ENCODE data around the gene KRT81.

KRT81 gene

DNA sequence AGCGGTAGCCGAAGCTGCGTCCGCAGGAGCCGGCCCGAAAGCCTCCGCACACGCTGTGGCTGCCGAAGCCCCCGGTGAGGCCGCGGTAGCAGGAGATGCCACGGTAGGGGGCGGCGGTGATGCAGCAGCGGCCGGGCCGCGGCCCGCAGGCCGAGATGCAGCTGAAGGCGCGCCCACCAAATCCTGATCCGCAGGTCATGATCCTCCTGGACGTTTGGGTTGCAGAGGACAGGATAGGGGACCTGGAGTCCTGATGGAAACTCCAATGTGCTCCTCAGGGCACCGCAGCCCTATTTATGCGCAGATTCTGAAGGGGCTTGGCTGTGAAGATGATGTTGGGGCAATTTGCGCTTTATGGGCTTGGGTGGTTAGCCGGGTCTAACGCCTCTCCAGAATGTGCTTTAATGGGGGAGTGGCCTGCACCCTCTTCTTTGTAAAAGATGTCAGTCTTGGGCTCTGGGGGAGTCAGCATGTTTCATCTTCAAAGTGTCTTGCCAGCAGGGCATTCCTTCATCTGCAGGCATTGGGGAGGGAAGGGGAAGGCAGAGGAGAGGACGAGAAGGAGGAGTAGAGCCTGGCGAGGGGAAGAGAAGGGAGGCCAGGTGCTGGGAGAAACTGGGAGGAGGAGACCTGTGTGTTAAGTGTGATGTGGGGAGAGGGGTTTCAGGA lies at the start of gene KRT81:
TSS of gene KRT81 (minus strand) at position 268 of the 669 bp plus-strand sequence. CDS start at position 199, 69 bp downstream.
- DNase-seq, result no peak

DNA sequence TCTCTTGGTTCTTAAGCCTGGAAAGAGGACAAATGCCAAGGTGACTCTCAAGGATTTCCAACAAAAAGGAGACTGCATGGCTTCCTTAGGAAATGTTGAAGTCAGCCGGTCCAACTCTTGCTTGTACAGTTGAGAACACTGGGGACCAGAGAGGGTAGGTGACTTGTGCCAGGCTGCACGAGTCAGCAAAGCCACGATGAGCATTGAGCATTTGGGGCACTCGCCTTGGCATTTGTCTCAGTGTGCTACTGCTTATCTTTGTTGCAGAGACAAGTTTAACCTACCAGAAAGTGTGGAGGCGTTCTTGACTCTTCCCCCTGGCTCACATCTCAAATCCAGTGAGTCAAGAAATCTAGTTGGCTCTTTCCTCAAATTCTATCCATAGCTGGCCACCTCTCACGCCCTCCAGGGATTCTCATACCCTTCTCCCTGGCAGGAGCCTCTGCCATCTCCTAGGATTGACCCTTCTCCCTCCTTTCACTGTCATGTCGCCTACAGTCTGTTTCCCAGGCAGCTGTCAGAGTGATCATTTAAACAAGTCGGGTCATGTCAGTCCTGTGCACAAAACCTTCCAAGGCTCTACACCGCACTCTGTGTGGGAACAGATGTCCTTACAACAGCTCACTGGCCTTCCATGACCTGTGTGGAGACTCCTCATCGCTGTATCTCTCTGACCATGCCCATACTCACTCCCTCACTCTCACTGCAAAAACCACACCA lies 47.1 kb upstream of the KRT81 start:
- DNase-seq, result no peak

DNA sequence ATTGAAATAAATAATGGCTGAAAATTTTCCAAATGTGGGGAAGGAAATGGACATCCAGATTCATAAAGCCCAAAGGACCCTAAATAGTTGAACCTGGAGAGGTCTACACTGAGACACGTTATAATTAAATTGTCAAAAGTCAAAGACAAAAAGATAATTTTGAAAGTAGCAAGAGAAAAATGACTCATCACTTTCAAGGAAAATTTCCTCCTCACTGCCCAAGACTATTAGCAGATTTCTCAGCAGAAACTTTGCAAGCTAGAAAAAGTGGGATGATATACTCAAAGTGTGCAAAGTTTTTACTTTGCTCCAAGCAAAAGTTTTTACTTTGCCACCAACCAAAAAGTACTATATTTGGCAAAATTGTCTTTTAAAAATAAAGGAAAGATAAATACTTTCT lies 45.7 kb upstream of the KRT81 start:
- no peak for DNase-seq

DNA sequence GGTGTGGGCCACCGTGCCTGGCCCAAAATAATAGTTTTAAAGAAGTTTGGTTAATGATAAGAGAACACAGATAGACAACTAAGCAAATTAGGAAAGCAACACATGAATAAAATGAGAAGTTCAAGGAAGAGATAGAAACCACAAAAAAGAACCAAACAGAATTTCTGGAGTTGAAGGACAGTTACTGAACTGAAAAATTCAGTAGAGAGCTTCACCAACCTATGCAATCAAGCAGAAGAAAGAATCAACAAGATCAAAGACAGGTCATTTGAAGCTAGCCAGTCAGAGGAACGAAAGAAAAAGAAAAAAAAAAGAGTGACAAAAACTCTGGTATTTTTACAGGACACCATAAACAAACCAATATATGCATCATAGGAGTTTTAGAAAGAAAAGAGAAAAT lies 45.3 kb upstream of the KRT81 start:
- DNase-seq, result no peak

DNA sequence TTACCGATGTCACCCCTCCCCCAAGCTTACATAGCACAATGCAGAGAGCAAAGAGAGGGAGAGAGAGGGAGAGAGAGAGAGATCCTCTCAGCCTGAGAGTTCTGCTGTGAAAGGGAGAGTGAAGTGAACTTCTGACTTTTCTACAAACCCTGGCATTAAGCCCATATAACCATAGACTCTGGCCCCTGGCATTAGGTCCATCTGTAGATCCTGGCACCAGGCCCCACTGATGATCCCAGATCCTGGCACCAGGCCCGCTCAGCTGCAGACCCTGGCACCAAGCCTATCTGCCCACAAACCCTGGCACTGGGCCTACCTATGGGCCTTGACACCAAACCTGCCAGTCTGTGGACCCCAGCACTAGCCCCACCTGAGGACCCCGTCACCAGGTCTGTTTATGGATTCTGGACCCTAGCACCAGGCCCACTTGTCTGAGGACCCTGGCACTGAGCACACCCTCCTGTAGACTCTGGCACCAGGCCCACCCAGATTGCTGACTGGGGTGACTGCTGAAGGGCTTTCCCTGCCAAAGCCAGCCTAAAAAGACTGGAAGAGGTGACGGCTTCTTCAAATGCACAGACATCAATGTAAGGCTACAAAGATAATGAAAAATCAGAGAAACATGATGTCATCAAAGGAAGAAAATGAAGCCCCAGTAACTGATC lies 44.4 kb upstream of the KRT81 start:
- no peak for DNase-seq

DNA sequence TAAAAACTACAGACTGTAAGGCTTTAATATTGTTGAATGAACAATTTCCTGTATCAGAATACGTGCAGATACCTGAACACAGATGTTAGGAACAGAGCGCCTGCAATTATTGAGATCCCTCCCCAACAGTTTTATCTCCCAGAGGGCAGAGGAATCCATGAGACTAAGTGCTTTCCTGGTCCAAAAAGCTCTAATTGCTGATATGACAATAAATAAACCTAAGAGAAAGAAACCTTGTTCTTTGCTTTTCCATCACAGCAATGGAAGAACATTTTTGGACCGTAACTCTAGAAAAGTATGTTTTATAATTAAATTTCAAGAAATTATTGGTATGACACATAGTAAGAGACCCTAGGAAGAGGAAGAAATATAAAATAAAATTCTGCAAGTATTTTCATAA lies 42.9 kb upstream of the KRT81 start:
- no peak for DNase-seq

DNA sequence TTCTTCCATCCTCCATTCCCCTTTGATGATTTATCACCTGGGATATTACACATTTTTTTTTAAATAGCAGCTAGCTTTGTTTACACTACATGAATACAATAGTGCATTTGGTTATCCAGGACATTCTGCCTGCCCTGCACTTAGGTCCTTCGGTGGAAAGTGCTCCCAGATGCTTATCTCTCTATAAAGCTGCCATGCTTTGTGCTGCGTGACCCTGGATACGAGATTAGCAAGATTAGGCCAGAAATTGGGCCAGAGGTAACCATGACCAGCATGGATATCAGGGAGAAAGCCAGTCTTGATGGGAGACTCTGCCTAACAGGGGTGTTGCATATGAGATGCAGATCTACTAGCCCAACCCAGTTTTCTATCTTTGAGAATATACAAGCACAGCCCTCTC lies 42.0 kb upstream of the KRT81 start:
- no peak for DNase-seq

DNA sequence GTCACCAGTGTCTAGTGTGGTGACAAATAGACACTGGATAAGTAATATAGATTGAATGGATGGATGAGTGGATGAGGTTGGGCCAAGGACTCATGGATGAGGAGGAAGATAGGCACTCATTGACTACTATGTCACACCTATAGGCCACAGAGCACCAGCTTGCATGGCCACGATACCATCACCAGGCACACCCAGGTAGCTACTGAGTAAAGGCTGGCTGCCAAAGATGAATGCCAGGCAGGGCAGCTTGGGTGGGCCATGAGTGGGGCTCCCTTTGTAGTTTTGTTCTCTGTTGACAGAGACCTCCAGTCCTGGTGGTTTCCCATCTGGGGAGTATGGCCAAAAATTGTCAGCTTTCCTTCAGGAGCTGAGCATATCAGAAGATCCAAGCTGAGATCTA lies 41.0 kb upstream of the KRT81 start:
- DNase-seq, result no peak

DNA sequence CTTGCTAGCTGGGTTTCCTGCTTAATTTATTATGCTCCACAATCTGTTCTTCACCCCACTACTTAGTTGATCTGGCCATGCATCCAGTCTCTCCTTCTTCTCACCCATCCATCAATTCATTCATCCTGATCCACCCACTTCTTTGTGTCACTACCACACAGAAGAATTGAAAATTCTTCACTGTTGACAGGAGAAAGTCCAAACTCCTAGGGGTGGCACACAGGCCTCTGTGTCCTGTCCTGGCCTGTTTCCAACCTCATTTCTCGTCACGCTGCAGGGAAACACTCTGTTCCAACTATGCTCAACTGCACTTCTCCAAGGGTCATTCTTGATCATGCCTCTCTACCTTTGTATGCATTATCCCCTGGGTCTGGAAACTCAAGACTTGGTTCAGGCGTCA lies 40.5 kb upstream of the KRT81 start:
- no peak for DNase-seq

DNA sequence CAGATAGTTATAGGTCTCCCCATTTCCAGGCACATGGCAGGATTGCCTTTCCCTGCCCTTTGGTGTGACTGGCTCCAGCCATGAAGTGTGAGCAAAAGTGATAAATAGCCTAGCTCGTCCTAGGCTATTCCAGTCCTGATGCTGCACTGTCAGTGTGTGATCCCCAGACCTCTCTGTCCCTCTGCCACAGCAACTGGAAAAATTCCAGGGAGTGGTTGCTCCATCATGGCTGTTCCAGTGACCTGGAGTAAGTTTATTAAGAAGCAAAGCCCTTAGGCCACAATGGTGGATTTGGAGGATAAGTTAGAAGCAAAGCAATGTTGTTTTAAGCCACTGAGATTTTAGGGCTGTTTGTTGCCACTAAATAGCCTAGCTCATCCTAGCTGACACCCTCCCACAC lies 39.7 kb upstream of the KRT81 start:
- no peak for DNase-seq

DNA sequence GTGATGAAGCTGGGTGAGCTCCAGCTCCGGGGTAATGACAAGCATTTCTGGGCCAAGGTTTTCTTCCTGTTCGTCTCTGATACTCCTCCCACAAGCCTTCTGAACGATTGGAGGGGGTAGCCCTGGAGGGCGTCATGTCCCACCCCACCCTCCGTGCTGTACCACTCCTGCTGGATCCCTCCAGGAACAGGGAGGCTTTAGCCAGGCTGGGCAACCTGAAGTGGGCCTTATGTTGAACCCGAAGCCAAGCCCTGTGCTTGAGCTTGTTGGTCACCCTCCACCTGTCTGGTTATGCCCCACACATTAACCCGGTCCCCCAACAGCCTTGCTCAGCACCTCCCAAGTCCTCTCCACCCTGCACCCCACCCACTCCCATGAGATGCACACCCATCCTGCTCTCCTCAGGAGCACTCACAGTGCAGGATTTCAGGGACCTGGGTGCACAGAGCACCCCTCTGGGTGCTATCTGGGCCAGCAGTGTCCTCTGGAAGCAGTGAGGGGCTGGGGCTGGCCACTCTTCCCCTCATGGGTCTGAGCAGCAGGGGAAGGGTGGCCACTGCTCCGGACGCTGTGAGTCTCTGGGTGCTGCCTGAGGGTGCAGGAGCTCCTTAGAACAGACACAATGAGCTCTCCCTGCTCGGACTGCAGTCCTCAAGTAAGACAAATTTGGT lies 36.6 kb upstream of the KRT81 start:
- DNase-seq, result no peak

DNA sequence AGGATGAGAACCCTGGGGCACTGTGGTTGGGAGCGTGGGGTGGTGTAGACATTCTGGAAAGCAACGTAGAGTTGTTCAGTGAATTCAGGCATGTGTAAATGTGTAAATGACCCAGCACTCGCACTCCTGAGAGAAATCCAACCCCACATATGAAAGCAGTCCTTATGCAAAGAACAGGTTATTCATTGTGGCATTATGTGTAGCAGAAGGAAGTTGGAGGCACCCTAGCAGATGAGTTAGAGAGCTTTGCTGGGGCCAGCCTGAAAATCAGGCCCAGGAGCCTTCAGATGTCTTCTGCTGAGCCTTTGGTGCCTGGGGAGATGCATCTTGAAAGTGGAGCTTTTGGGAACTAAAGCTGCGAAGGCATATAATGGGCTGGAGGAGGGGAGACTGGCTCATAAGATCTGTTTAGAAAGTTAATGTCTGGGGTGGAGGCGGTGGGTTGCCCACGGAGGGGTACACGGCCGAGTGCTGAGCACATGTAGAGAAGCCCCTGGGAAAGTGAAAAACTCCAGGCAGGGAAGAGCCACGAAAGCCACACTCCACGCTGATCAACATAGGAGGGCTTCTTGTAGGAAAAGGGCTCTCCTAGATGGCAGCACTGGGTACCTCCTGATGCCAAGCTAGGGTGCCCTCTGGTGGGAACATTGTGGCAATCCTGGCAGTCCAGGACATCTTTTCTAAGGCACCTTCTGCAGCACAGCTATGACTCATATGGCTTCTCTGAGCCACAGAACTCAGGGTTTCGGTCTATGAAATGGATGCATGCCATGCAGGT lies 35.9 kb upstream of the KRT81 start:
- peak; percentile 71 for DNase-seq

DNA sequence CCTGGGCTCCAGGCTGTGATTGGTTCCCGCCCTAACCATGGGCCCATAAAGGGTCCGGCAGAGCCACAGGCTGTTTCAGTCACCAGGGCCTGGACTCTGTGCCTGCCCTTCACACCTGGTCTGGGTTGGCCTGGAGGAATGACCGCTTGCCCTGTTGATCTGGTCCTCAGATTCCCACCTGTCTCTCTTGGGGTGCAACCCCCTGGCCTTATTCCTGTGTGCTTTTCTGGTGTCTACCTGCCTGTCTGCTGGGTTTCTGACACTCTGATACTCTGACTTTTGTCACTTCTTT lies 32.8 kb upstream of the KRT81 start:
- no peak for DNase-seq

DNA sequence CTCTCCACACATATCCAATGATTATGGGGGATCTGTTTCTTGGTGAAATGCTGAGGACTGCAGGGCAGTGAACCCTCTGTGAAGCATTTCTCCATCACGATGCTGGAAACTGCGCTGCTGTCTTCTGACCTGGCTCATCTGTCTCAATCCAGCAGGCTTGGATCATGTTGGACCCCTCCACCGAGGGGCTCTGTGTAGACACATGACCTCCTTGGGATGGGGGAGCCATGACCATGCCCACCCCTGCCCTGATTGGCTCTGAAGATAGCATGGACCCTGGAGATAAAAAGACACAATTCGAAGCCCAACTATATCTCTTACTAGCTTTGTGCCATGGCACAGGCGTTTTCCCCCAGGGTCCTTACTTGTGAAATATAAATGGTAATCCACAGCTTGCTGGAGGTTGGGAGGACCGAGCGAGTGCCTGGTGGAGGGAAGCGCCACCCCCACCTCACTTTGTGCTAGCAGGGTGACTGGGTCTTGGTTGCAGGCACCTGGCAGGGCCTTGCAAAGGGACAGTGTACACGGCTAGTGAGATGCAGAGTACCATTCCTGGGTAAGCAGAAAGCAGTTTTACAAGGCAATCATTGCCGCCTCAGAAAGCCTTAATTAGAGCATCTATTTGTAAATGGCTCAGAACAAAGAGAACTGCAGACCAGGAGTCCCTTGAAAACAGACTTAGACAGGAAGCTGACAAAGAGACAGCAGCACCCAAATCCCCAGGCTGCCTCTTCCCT lies 32.2 kb upstream of the KRT81 start:
- no peak for DNase-seq

DNA sequence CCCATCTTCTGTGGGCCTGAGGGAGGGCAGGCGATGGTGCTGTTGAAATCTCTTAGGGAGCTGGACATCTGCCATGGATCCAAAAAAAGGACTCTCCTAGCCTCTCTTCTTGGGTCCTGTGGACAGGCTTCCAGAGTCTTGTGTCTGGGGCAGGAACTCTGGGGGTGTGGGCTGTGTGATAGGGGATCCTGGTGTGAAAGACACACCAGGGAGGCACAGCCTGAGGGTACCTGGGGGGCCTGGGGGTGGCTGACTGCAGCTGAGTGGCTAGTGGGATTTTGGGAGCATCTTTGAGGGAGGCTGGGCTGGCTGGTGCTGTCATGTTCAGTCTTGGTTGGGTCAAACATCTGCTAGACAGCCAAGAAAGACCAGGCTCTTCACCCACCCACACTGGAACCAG lies 31.7 kb upstream of the KRT81 start:
- DNase-seq, result no peak

DNA sequence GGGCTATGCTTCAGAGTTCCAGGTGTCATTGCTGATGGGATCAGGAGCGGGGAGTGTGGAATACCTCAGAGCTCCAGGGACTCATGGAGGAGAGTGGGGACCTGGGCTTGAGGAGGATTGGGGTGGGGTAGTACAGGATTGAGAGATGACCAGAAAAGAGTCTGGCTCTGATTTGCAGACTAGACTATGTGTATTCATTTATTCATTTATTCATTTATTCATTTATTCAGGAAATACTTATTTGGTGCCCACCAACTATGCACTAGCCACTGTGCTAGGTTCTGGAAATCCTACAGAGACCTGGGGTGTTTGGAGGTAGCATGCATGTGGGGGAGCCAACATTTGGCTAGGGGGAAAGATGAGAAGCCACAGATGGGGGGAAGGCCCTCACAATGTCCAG lies 30.7 kb upstream of the KRT81 start:
- DNase-seq, result no peak

DNA sequence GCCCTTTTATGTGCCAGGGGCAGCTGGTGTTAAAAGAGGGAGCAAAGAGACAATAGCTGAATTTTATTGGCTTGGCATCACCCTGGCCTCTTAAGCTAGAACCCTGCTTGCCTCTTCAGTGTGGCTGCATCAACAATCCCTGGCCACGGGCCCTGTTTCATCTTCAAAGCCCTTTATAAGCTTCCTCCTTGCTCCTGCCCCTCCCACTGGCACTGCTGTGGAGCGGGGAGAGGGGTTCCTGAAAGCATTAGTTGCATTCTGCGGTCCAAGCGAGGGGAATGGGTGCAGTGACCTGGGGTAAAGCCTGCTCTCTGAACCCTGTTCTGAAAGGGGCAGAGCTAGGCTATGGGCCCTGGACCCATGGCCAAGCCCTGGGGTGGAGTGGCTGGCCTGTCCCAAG lies 30.1 kb upstream of the KRT81 start:
- DNase-seq, result no peak

DNA sequence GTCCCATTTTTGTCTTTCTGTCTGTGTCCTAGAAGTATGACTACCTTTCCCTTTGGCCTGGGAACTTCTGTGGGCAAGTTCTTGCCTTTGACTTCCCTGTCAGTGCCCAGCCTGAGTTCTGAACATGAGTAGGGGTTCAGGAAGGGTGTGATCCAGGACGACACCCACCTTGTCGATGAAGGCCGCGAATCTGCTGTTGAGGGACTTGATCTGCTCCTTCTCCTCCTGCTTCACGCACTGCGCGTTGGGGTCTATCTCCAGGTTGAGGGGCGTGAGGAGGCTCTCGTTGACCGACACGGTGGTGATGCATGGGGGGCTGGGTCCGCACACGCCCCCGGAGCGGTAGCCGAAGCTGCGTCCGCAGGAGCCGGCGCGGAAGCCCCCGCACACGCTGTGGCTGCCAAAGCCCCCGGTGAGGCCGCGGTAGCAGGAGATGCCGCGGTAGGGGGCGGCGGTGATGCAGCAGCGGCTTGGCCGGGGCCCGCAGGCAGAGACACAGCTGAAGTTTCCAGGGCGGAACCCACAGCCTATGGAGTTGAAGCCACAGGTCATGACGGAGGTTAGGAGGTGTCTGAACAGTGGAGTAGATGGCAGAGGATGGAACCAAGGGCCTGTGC lies 29.6 kb upstream of the KRT81 start, which contains the start of gene KRT83:
TSS of gene KRT83 (minus strand) at position 615 of the 617 bp plus-strand sequence. CDS start at position 552, 63 bp downstream.
- DNase-seq, result no peak

DNA sequence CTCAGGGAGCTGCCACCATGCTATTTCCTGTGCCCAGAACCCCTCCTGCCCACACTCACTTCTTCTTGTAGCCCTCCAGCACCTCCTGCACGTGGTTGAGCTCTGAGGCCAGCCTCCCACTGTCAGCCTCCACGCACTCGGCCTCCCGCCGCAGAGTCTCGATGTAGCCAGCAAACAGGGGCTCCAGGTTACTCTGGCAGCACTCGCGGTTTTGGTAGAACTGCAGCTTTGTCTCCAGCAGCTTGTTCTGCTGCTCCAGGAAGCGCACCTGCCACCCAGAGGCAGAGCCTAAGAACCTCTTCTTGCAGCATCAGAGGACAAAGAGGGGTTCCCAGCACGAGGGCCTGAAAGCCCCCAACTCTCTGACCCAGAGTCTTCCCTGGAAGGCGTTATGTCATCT lies 27.8 kb upstream of the KRT81 start:
- no peak for DNase-seq

DNA sequence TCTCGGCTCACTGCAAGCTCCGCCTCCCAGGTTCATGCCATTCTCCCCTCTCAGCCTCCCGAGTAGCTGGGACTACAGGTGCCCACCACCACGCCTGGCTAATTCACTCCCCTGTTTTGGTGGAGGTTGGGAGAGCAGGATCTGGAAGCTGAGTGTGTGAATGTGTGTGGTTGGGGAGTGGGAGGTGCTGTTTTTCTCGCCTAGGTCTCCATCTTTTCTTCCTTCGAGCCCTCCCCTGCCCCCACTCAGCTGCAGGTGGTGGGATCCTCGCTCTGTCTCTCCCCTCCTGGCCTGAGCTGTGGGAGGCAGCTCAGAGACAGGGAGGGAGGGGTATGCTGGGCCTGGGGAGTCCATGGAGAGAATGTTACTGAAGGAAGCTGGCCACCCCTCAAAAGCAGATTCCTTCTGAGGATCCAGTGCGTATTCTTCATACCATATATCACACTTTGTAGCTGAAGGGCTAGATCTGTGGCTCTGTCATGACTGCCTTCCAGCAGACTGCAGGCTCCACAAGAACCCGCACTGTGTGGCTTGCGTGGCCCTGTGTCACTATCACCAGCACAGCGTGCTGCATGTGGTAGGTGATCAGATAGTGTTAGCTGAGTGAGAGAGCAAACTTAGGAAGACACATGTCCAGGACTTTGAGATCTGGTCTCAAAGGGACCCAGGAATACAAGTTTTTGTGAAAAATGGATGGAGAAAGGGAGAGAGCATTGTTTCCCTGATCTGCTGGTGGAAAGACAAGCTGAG lies 27.1 kb upstream of the KRT81 start:
- no peak for DNase-seq

DNA sequence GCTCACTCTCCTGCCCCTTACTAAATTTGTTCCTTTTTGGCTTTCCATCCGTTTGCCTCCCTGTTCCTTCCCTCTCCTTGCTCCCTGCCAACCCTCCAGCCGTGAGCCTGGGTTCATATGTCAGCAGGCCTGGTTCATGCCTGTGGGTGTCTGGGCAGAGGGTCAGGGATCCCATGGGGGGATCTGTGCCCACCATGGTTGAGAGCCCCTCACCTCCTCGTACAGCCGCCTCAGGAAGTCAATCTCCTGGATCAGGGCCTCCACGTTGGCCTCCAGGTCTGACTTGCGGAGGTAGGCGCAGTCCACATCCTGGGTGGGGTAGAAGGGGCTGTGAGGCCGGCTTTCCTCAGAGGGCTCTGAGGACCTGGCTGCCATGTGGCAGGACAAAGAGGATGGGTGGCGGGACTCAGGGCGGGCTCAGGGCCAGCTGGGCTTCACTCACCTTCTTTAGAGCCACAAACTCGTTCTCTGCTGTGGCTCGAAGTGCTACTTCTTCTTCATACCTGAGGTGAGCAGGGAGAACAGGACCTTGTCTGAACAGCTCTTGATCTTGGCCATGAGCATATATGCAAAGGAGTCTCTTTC lies 26.2 kb upstream of the KRT81 start:
- no peak for DNase-seq
